Lower lobe of right lung (tissue), 2 donors: Measurements from ENCODE around the gene DPYSL3. TPM values are rescaled to one million over a fixed set of nuclear protein-coding genes. Genes with fewer than 3 reads are reported as not detected.

Experiments used
- ATAC-seq, 2 donors: fragments of 200-7000 bp; cut with Tn5 transposase; one replicate each; pipeline ENCODE4 v1.9.1; 2020 to 2022; ENCODE audit warnings: mild to moderate bottlenecking in 2 of 2, moderate library complexity in 2 of 2
- DNase-seq: peaks from one replicate; pipeline ENCODE4 v3.0.0-alpha.2; 2020
- H3K27ac ChIP-seq: fragments of 200-600 bp; one replicate; pipeline ENCODE4 v1.8.0; 2022
- H3K27me3 ChIP-seq: fragments of 200-600 bp; one replicate; pipeline ENCODE4 v1.8.0; 2022; ENCODE audit warnings: low read depth
- H3K36me3 ChIP-seq: fragments of 200-600 bp; one replicate; pipeline ENCODE4 v1.8.0; 2022; ENCODE audit warnings: mild to moderate bottlenecking
- H3K4me1 ChIP-seq: fragments of 200-600 bp; one replicate; pipeline ENCODE4 v1.8.0; 2022
- H3K4me3 ChIP-seq: fragments of 200-600 bp; one replicate; pipeline ENCODE4 v1.8.0; 2022; ENCODE audit warnings: mild to moderate bottlenecking
- H3K9me3 ChIP-seq: fragments of 200-600 bp; one replicate; pipeline ENCODE4 v1.8.0; 2022
- intact Hi-C: fragments of 100-400 bp; cut with DNase I; formaldehyde crosslinking; loops from one replicate; pipeline ENCODE4 v1.11.0; 2022
- total RNA-seq: library from RNA; stranded (reverse); fragmentation: NEBNext Ultra II Directional; extraction: Animal tissue kit (Norgen Biotek cat#: 25700); gene quantifications from one replicate; pipeline ENCODE4 v1.2.1, GENCODE V29; 2021
- TF ChIP-seq, protein P1 (sequence below): fragments of 200-600 bp; IDR thresholded peaks from one replicate; pipeline ENCODE4 v1.8.0; 2022; ENCODE audit warnings: antibody characterized with exemption, mild to moderate bottlenecking
- donor health status: DM: no; HTN: yes; CAD: no; lungs with severe emphysema.

DPYSL3 gene
- total RNA-seq, 1 donor from 2014 or later: 45.7 TPM

- intact Hi-C loops: no loop called here
- Histone ChIP-seq H3K4me1 (peaks cover 12% of the 10 kb centered on the region), H3K36me3 (no peaks in the 10 kb centered on the region), H3K9me3 (no peaks in the 10 kb centered on the region), H3K4me3 (no peak overlapping the region), H3K27me3 (no peaks in the 10 kb centered on the region), H3K27ac (no peak overlapping the region)
- TF ChIP-seq, protein P1, sequence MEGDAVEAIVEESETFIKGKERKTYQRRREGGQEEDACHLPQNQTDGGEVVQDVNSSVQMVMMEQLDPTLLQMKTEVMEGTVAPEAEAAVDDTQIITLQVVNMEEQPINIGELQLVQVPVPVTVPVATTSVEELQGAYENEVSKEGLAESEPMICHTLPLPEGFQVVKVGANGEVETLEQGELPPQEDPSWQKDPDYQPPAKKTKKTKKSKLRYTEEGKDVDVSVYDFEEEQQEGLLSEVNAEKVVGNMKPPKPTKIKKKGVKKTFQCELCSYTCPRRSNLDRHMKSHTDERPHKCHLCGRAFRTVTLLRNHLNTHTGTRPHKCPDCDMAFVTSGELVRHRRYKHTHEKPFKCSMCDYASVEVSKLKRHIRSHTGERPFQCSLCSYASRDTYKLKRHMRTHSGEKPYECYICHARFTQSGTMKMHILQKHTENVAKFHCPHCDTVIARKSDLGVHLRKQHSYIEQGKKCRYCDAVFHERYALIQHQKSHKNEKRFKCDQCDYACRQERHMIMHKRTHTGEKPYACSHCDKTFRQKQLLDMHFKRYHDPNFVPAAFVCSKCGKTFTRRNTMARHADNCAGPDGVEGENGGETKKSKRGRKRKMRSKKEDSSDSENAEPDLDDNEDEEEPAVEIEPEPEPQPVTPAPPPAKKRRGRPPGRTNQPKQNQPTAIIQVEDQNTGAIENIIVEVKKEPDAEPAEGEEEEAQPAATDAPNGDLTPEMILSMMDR: no peak
- DNase-seq: no peak
- no peak for ATAC-seq
Measured at GRCh38 chr5:147458581-147458980, 51.3 kb downstream of the DPYSL3 start.

GRCh38 chr5:147455822-147456450 lies 53.9 kb downstream of the DPYSL3 start:
- Histone ChIP-seq H3K27me3 (peaks cover 15% of the 10 kb centered on the region), H3K27ac (peak overlapping the region; percentile 53), H3K4me3 (no peak overlapping the region), H3K4me1 (peaks cover 18% of the 10 kb centered on the region), H3K9me3 (no peaks in the 10 kb centered on the region), H3K36me3 (no peaks in the 10 kb centered on the region)
- no peak for DNase-seq
- intact Hi-C loops: no loop called here
- no peak for ATAC-seq
- TF ChIP-seq, protein P1: no peak

DNA sequence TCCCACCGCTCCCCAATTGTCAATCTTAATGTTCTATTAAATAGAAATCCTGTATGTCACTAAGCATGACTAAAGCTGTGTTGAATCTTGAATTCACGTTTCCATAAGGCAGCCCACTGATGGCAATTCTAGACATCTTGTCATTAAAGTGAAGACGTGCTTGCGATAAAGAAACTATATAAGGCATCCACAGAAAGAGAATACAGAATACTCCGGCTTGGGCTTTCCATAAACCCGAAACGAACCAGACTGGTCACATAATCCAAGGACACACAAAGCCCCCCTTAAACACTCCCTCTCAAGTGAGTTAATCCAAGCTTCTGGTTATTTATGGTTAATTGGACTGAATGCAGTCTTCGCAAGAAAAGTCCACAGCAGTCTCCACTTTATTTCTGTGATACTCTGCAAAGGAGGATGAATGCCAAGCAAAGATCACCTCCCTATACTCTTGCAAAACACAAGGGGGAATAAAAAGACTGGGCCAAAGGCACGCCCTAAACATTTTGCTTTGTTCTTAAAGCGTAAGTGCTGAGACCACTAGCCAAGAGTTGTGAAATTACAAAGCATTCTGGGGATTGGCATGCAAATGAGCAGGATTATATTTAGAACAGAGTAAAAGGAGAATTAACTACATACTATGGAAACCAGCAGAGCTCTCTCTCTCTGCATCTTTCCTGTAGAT lies 54.7 kb downstream of the DPYSL3 start:
- no peak for DNase-seq
- peak overlapping the region; percentile 84 for H3K27ac ChIP-seq
- no peaks in the 10 kb centered on the region for H3K36me3 ChIP-seq
- ATAC-seq: no peak
- no peaks in the 10 kb centered on the region for H3K9me3 ChIP-seq
- intact Hi-C loops: no loop called here
- peaks cover 18% of the 10 kb centered on the region for H3K4me1 ChIP-seq
- peaks cover 15% of the 10 kb centered on the region for H3K27me3 ChIP-seq
- TF ChIP-seq, protein P1: no peak
- H3K4me3 ChIP-seq: peak overlapping the region; percentile 67

DNA sequence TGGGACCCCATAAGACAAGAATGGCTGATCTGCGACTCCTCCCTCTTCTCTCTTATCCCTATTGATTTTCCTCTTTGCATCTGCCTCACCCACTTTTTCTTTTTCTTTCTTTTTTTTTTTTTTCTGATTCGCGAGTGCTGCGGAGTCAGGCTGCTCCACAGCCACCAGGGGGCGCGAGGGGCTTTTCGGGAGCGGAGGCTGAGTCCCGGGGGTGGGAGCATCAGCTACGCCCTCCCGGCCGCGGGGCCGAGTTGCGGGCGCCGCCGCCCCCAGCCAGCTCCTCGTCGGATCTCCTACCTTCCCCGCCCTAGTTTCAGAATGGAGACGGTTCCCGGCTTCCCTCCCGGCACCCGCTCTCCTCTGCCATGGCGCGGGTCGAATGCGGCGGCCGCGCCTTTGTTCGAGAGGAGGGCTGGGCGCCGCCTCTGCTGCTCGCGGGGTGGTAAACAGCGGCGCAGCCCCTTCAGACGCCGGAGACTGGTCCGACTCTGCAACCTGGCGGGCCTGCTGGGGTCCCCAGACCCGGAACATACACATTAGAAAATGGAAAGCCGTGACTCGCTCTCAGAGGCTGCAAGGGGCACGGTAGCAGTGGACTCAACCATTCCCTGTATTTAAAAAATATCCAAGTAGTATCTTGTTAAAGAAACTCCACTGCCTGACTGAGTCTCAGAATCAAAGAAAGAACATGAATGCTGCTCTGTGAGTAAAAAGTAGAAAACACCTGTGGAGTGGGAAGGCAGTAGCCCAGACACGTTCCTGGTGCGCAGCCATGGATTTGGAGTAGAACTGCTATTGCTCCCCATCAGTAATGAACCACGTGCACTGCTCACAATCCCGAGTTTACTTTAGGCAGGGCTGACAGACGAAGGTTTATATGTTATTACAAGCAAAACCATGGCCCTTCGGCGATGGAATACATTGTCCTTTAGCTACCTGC lies 55.7 kb downstream of the DPYSL3 start:
- peak; percentile 88 for DNase-seq
- Histone ChIP-seq H3K4me3 (peak overlapping the region; percentile 67), H3K36me3 (no peaks in the 10 kb centered on the region), H3K27ac (peak overlapping the region; percentile 84), H3K4me1 (peaks cover 18% of the 10 kb centered on the region), H3K9me3 (no peaks in the 10 kb centered on the region), H3K27me3 (peaks cover 15% of the 10 kb centered on the region)
- intact Hi-C loops: no loop called here
- TF ChIP-seq, protein P1: peak; percentile 89
- ATAC-seq: peak; percentile 91 to 92

GRCh38 chr5:147452165-147452811 lies 57.6 kb downstream of the DPYSL3 start:
- Histone ChIP-seq H3K27ac (no peak overlapping the region), H3K4me3 (peak overlapping the region; percentile 67), H3K27me3 (peaks cover 15% of the 10 kb centered on the region), H3K36me3 (no peaks in the 10 kb centered on the region), H3K4me1 (peaks cover 24% of the 10 kb centered on the region), H3K9me3 (no peaks in the 10 kb centered on the region)
- DNase-seq: no peak
- ATAC-seq: no peak
- intact Hi-C loops: no loop called here
- TF ChIP-seq, protein P1: no peak
